ENCODE results near the gene CXCR6. TPM values are rescaled to one million over a fixed set of nuclear protein-coding genes. Genes with fewer than 3 reads are reported as not detected.

CXCR6 gene
- total and polyA plus RNA-seq, 2 of the 8 experiments (the other 6 are each of a cell fraction or from before 2014, with no cell fraction given): not detected

GRCh38 chr3:45978006-45978761, 34.9 kb downstream of the CXCR6 start:
- no peak overlapping the region for H3K9ac ChIP-seq (replicated peaks in 1 of 4; ENCODE audit: extremely low read depth in 1 of 4, low read depth in 3 of 4, low read length in 3 of 4)
- ChIA-PET CTCF (ENCODE audit: partially characterized antibody) (no interaction called here), POLR2A (ENCODE audit: partially characterized antibody) (no interaction called here)
- no peak overlapping the region for H2AK5ac ChIP-seq (ENCODE audit: low read depth, low read length)
- H4K8ac ChIP-seq (ENCODE audit: extremely low read depth, insufficient read depth, low read length): no peak overlapping the region
- H3K4me2 ChIP-seq (ENCODE audit: insufficient read depth in 1 of 2, low read depth in 2 of 2, low read length in 2 of 2): no peak overlapping the region
- no peak overlapping the region for H3K56ac ChIP-seq (replicated peaks; ENCODE audit: insufficient read length, low read depth, low read length)
- no peak overlapping the region for H2BK12ac ChIP-seq (ENCODE audit: low read depth, low read length)
- no peaks in the 10 kb centered on the region for H3K27me3 ChIP-seq (replicated peaks in 1 of 4; ENCODE audit: control insufficient read depth in 3 of 4, extremely low read depth in 1 of 4, insufficient read depth in 3 of 4, low read length in 3 of 4)
- no peaks in the 10 kb centered on the region for H3K23me2 ChIP-seq (ENCODE audit: low read depth, low read length)
- FAIRE-seq (no peak), DNase-seq (ENCODE audit: low read depth in 1 of 2, low spot score in 2 of 2) (no peak)
- H3K9me3 ChIP-seq (ENCODE audit: insufficient read depth in 2 of 2, low read depth in 1 of 2, low read length in 1 of 2): no peaks in the 10 kb centered on the region
- H2BK15ac ChIP-seq (ENCODE audit: low read length): no peak overlapping the region
- H2BK5ac ChIP-seq (ENCODE audit: low read depth, low read length): no peak overlapping the region
- H3K36me3 ChIP-seq (ENCODE audit: control insufficient read depth in 2 of 4, insufficient read depth in 4 of 4, low read length in 3 of 4): peaks cover 11 to 64% (median 49%) of the 10 kb centered on the region in 4 experiments
- H2AFZ ChIP-seq (ENCODE audit: low read length): no peak overlapping the region
- no peaks in the 10 kb centered on the region for H3K4me1 ChIP-seq (replicated peaks in 1 of 4; ENCODE audit: control insufficient read depth in 3 of 4, insufficient read depth in 4 of 4, low read length in 3 of 4)
- H3K23ac ChIP-seq (ENCODE audit: insufficient read length): no peak overlapping the region
- no peak overlapping the region for H3K27ac ChIP-seq (ENCODE audit: low read depth, low read length)
- no peak overlapping the region for H4K91ac ChIP-seq (replicated peaks; ENCODE audit: insufficient read length, low read length)
- H4K5ac ChIP-seq (ENCODE audit: insufficient read length, low read depth, low read length): no peak overlapping the region
- H3K79me1 ChIP-seq (ENCODE audit: low read depth, low read length): no peaks in the 10 kb centered on the region
- H4K20me1 ChIP-seq (replicated peaks in 1 of 2; ENCODE audit: control insufficient read depth in 1 of 2, insufficient read depth in 2 of 2, low read length in 2 of 2): peaks cover 0 to 1% of the 10 kb centered on the region in 2 experiments
- H2BK20ac ChIP-seq (ENCODE audit: low read length): no peak overlapping the region
- 90% methylated on average over 5 of the region's 5 CpGs; no CpG with 5 or more reads in 1 of the 2 experiments for WGBS, 2 experiments (ENCODE audit: extremely low coverage in 1 of 2, insufficient coverage in 1 of 2, insufficient read length in 1 of 2, insufficient replicate concordance in 2 of 2, low coverage in 1 of 2, low lambda C conversion rate in 2 of 2, missing lambda C conversion rate in 1 of 2)
- no peaks in the 10 kb centered on the region for H3K79me2 ChIP-seq (ENCODE audit: control insufficient read depth in 1 of 2, insufficient read depth in 2 of 2, low read length in 2 of 2)
- H2BK120ac ChIP-seq (replicated peaks; ENCODE audit: low read depth, low read length): no peak overlapping the region
- H3K18ac ChIP-seq (ENCODE audit: extremely low read depth, low read length): no peak overlapping the region
- no peak overlapping the region for H3K14ac ChIP-seq (ENCODE audit: insufficient read length)
- no peak overlapping the region for H3K4ac ChIP-seq (replicated peaks; ENCODE audit: insufficient read length, low read depth, low read length)
- no peak overlapping the region for H3K4me3 ChIP-seq (ENCODE audit: extremely low read depth in 1 of 4, insufficient read depth in 2 of 4, low read depth in 3 of 4, low read length in 4 of 4)
- TF ChIP-seq CEBPB (IDR thresholded peaks at IDR 0.05; ENCODE audit: low read depth, low read length) (no peak), MAX (IDR thresholded peaks at IDR 0.05) (no peak), SIN3A (conservative IDR thresholded peaks at IDR 0.05 in 1 of 2, IDR thresholded peaks at IDR 0.05 in 1 of 2; ENCODE audit: low read depth in 1 of 2, low read length in 2 of 2) (no peak), GTF2F1 (IDR thresholded peaks at IDR 0.05; ENCODE audit: borderline replicate concordance, low read depth, low read length) (no peak)
- TF ChIP-seq, protein P1, sequence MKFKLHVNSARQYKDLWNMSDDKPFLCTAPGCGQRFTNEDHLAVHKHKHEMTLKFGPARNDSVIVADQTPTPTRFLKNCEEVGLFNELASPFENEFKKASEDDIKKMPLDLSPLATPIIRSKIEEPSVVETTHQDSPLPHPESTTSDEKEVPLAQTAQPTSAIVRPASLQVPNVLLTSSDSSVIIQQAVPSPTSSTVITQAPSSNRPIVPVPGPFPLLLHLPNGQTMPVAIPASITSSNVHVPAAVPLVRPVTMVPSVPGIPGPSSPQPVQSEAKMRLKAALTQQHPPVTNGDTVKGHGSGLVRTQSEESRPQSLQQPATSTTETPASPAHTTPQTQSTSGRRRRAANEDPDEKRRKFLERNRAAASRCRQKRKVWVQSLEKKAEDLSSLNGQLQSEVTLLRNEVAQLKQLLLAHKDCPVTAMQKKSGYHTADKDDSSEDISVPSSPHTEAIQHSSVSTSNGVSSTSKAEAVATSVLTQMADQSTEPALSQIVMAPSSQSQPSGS (IDR thresholded peaks at IDR 0.05; ENCODE audit: low read length): no peak
